Neural cell (in vitro differentiated cells): ENCODE results near the gene ESPL1. TPM values are rescaled to one million over a fixed set of nuclear protein-coding genes. Genes with fewer than 3 reads are reported as not detected.

ENCODE experiments used
- H2AFZ ChIP-seq: fragments of 200-600, 300-800 bp; sonication (generic), shearing (Covaris generic); 2 replicates; pipeline ENCODE4 v1.6.0; 2014; ENCODE audit warnings: low read depth, mild to moderate bottlenecking, antibody characterized with exemption, low read length, moderate library complexity
- H3F3A ChIP-seq: fragments of 200-600 bp; shearing (Covaris generic); 2 replicates; pipeline ENCODE4 v1.6.1; 2016; ENCODE audit warnings: mild to moderate bottlenecking, moderate library complexity, mixed read lengths, antibody characterized with exemption, low read length; ENCODE audit not compliant: insufficient read depth, poor library complexity, severe bottlenecking
- H3K27ac ChIP-seq: fragments of 200-600, 300-800 bp; sonication (generic), shearing (Covaris generic); 2 replicates; pipeline ENCODE4 v1.5.1; 2014; ENCODE audit warnings: mild to moderate bottlenecking, low read length, moderate library complexity
- H3K27me3 ChIP-seq: fragments of 300-800, 200-600 bp; sonication (generic), shearing (Covaris generic); 2 replicates; pipeline ENCODE4 v1.6.0; 2014; ENCODE audit warnings: mild to moderate bottlenecking, low read depth, low read length, moderate library complexity; ENCODE audit not compliant: insufficient read depth
- H3K36me3 ChIP-seq: fragments of 300-800, 200-600 bp; sonication (generic), shearing (Covaris generic); 2 replicates; pipeline ENCODE4 v1.5.1; 2014; ENCODE audit warnings: mild to moderate bottlenecking, antibody characterized with exemption, low read length, moderate library complexity; ENCODE audit not compliant: insufficient read depth
- H3K4me2 ChIP-seq: fragments of 300-800, 200-600 bp; sonication (generic), shearing (Covaris generic); 2 replicates; pipeline ENCODE4 v1.6.0; 2014; ENCODE audit warnings: mild to moderate bottlenecking, low read length
- H3K4me3 ChIP-seq: fragments of 300-800, 200-600 bp; sonication (generic), shearing (Covaris generic); 2 replicates; pipeline ENCODE4 v1.5.1; 2014; ENCODE audit warnings: mild to moderate bottlenecking, low read length, moderate library complexity
- H3K79me2 ChIP-seq: fragments of 200-600 bp; shearing (Covaris generic); replicated peaks from 2 replicates; pipeline ENCODE4 v1.6.0; 2014; ENCODE audit warnings: mild to moderate bottlenecking, low read length, moderate library complexity; ENCODE audit not compliant: insufficient read depth
- H3K9ac ChIP-seq: fragments of 300-800, 200-600 bp; sonication (generic), shearing (Covaris generic); 2 replicates; pipeline ENCODE4 v1.6.1; 2016; ENCODE audit warnings: mild to moderate bottlenecking, low read length, mixed read lengths
- H3K9me2 ChIP-seq: fragments of 200-600 bp; shearing (Covaris generic); 2 replicates; pipeline ENCODE4 v1.6.1; 2016; ENCODE audit warnings: mild to moderate bottlenecking, low read length, mixed read lengths; ENCODE audit not compliant: insufficient read depth
- H3K9me3 ChIP-seq: fragments of 200-600, 300-800 bp; sonication (generic), shearing (Covaris generic); 2 replicates; pipeline ENCODE4 v1.6.1; 2016; ENCODE audit warnings: mild to moderate bottlenecking, mixed run types, low read length, moderate library complexity, mixed read lengths
- H4K20me1 ChIP-seq: fragments of 200-600 bp; shearing (Covaris generic); 2 replicates; pipeline ENCODE4 v1.6.1; 2016; ENCODE audit warnings: mild to moderate bottlenecking, mixed run types; ENCODE audit not compliant: insufficient read depth
- CTCF ChIP-seq: fragments of 450-650 bp; IDR thresholded peaks from 2 replicates; pipeline ENCODE4 v1.5.1; 2014; ENCODE audit warnings: antibody characterized with exemption, mild to moderate bottlenecking, moderate library complexity; ENCODE audit not compliant: poor library complexity, severe bottlenecking
- EP300 ChIP-seq: fragments of 450-650 bp; conservative IDR thresholded peaks from 2 replicates; pipeline ENCODE4 v1.6.1; 2014; ENCODE audit warnings: antibody characterized with exemption, mild to moderate bottlenecking, moderate library complexity; ENCODE audit not compliant: poor library complexity, severe bottlenecking
- EZH2 ChIP-seq: fragments of 200-600, 300-800 bp; shearing (Covaris generic), sonication (generic); IDR thresholded peaks from 2 replicates; pipeline ENCODE4 v1.6.1; 2014; ENCODE audit warnings: antibody characterized with exemption, low read length, borderline replicate concordance, mild to moderate bottlenecking; ENCODE audit not compliant: insufficient read depth, poor library complexity, severe bottlenecking
- MXI1 ChIP-seq: fragments of 450-650 bp; conservative IDR thresholded peaks from 2 replicates; pipeline ENCODE4 v1.6.1; 2014; ENCODE audit warnings: antibody characterized with exemption, mild to moderate bottlenecking; ENCODE audit not compliant: poor library complexity, severe bottlenecking
- POLR2AphosphoS5 ChIP-seq: IDR thresholded peaks from 2 replicates; pipeline ENCODE4 v1.6.1; 2012
- RAD21 ChIP-seq: fragments of 450-650 bp; conservative IDR thresholded peaks from 2 replicates; pipeline ENCODE4 v1.6.1; 2014; ENCODE audit warnings: antibody characterized with exemption, mild to moderate bottlenecking, moderate library complexity
- REST ChIP-seq: IDR thresholded peaks from 2 replicates; pipeline ENCODE4 v1.6.1; 2012; ENCODE audit warnings: borderline replicate concordance
- SMC3 ChIP-seq: fragments of 450-650 bp; conservative IDR thresholded peaks from 2 replicates; pipeline ENCODE4 v1.6.1; 2014; ENCODE audit warnings: antibody characterized with exemption, mild to moderate bottlenecking, moderate library complexity; ENCODE audit not compliant: poor library complexity
- TAF1 ChIP-seq: IDR thresholded peaks from 2 replicates; pipeline ENCODE4 v1.6.1; 2012; ENCODE audit warnings: low read depth
- polyA plus RNA-seq: library from polyadenylated mRNA; depleted of rRNA; stranded (reverse); fragments of >200 nt; gene quantifications from 2 replicates; pipeline ENCODE4 v1.2.3, GENCODE V29; 2014

ESPL1 gene
- polyA plus RNA-seq, 1 donor from 2014 or later, result 0.33 TPM

- no peaks in the 10 kb centered on the region for H3K27me3 ChIP-seq
- no peak overlapping the region for H2AFZ ChIP-seq
- H3K9me2 ChIP-seq, result no peaks in the 10 kb centered on the region
- H4K20me1 ChIP-seq, result no peaks in the 10 kb centered on the region
- no peak overlapping the region for H3K4me2 ChIP-seq
- H3K4me3 ChIP-seq, result no peak overlapping the region
- TF ChIP-seq TAF1 (no peak), EZH2 (no peak), MXI1 (no peak), RAD21 (no peak), POLR2AphosphoS5 (no peak), REST (no peak)
- H3K9ac ChIP-seq, result no peak overlapping the region
- H3K9me3 ChIP-seq, result no peaks in the 10 kb centered on the region
- no peaks in the 10 kb centered on the region for H3F3A ChIP-seq
- no peaks in the 10 kb centered on the region for H3K79me2 ChIP-seq
- H3K36me3 ChIP-seq, result no peaks in the 10 kb centered on the region
- H3K27ac ChIP-seq, result no peak overlapping the region
Measured at GRCh38 chr12:53333289-53333688, 65.2 kb downstream of the ESPL1 start.

- H3K27ac ChIP-seq, result no peak overlapping the region
- no peak overlapping the region for H2AFZ ChIP-seq
- no peaks in the 10 kb centered on the region for H3K27me3 ChIP-seq
Measured at GRCh38 chr12:53333845-53334244, 65.7 kb downstream of the ESPL1 start.

More at GRCh38 chr12:53333845-53334244, 65.7 kb downstream of the ESPL1 start:
- H3K79me2 ChIP-seq, result no peaks in the 10 kb centered on the region
- TF ChIP-seq EP300, result no peak
- TF ChIP-seq CTCF, result no peak
- TF ChIP-seq POLR2AphosphoS5, result no peak
- no peak for TF ChIP-seq RAD21
- TF ChIP-seq SMC3, result no peak
- no peak for TF ChIP-seq REST
- H3K9me2 ChIP-seq, result no peaks in the 10 kb centered on the region
- H3K4me3 ChIP-seq, result no peak overlapping the region
- H3K9me3 ChIP-seq, result no peaks in the 10 kb centered on the region
- no peaks in the 10 kb centered on the region for H3F3A ChIP-seq
- H4K20me1 ChIP-seq, result no peaks in the 10 kb centered on the region
- no peaks in the 10 kb centered on the region for H3K36me3 ChIP-seq
- H3K9ac ChIP-seq, result no peak overlapping the region
- H3K4me2 ChIP-seq, result no peak overlapping the region
